ENCODE results near the gene MEGF11.
"Not testable (repeated sequence)": the region's sequence is repeated elsewhere in the genome, so short reads cannot be mapped to it uniquely, and the experiment has no call there.

MEGF11 gene

GRCh38 chr15:66269326-66270090 is 16.0 kb upstream of the MEGF11 start:
- Histone ChIP-seq H3K4me3 (ENCODE audit: low read depth in 1 of 2, low read length in 2 of 2) (no peak overlapping the region), H3K36me3 (ENCODE audit: insufficient read depth, low read length) (no peaks in the 10 kb centered on the region), H3K27ac (ENCODE audit: low read depth, low read length) (no peak overlapping the region), H3K27me3 (ENCODE audit: control insufficient read depth in 1 of 2, insufficient read depth in 2 of 2, low read length in 2 of 2) (no peaks in the 10 kb centered on the region), H3K9me3 (ENCODE audit: low read length) (no peaks in the 10 kb centered on the region), H3K9ac (ENCODE audit: low read length) (no peak overlapping the region), H3K4me1 (ENCODE audit: insufficient read depth, low read length) (no peaks in the 10 kb centered on the region)

GRCh38 chr15:66264859-66265513 is 11.4 kb upstream of the MEGF11 start:
- Histone ChIP-seq H3K27ac (ENCODE audit: low read depth, low read length) (no peak overlapping the region), H3K9ac (ENCODE audit: low read length) (no peak overlapping the region), H3K4me3 (ENCODE audit: low read depth in 1 of 2, low read length in 2 of 2) (no peak overlapping the region), H3K9me3 (ENCODE audit: low read length) (no peaks in the 10 kb centered on the region), H3K27me3 (ENCODE audit: control insufficient read depth in 1 of 2, insufficient read depth in 2 of 2, low read length in 2 of 2) (no peaks in the 10 kb centered on the region), H3K4me1 (ENCODE audit: insufficient read depth, low read length) (no peaks in the 10 kb centered on the region), H3K36me3 (ENCODE audit: insufficient read depth, low read length) (no peaks in the 10 kb centered on the region)

- H3K4me3 ChIP-seq (ENCODE audit: low read depth in 1 of 2, low read length in 2 of 2); H3K36me3 ChIP-seq (ENCODE audit: insufficient read depth, low read length); H3K9me3 ChIP-seq (ENCODE audit: low read length); H3K9ac ChIP-seq (ENCODE audit: low read length); H3K27ac ChIP-seq (ENCODE audit: low read depth, low read length); H3K27me3 ChIP-seq (ENCODE audit: control insufficient read depth in 1 of 2, insufficient read depth in 2 of 2, low read length in 2 of 2); H3K4me1 ChIP-seq (ENCODE audit: insufficient read depth, low read length): not testable (repeated sequence)
Measured at GRCh38 chr15:66262837-66263236, 9.3 kb upstream of the MEGF11 start.

- no peak overlapping the region for H3K9ac ChIP-seq (ENCODE audit: low read length)
- peaks cover 11 to 22% of the 10 kb centered on the region in 2 donors for H3K27me3 ChIP-seq (ENCODE audit: control insufficient read depth in 1 of 2, insufficient read depth in 2 of 2, low read length in 2 of 2)
- no peak overlapping the region for H3K4me3 ChIP-seq (ENCODE audit: low read depth in 1 of 2, low read length in 2 of 2)
- H3K36me3 ChIP-seq (ENCODE audit: insufficient read depth, low read length): no peaks in the 10 kb centered on the region
- H3K4me1 ChIP-seq (ENCODE audit: insufficient read depth, low read length): no peaks in the 10 kb centered on the region
- H3K9me3 ChIP-seq (ENCODE audit: low read length): no peaks in the 10 kb centered on the region
- no peak overlapping the region for H3K27ac ChIP-seq (ENCODE audit: low read depth, low read length)
Measured at GRCh38 chr15:66261056-66261455, 7.5 kb upstream of the MEGF11 start.

- no peaks in the 10 kb centered on the region for H3K9me3 ChIP-seq (ENCODE audit: low read length)
- H3K27me3 ChIP-seq (ENCODE audit: control insufficient read depth in 1 of 2, insufficient read depth in 2 of 2, low read length in 2 of 2): peaks cover 50 to 53% of the 10 kb centered on the region in 2 donors
- H3K9ac ChIP-seq (ENCODE audit: low read length): no peak overlapping the region
Measured at GRCh38 chr15:66256692-66257091, 3.1 kb upstream of the MEGF11 start.

GRCh38 chr15:66254951-66255676 is 1.6 kb upstream of the MEGF11 start:
- H3K27ac ChIP-seq (ENCODE audit: low read depth, low read length): no peak overlapping the region
- H3K4me1 ChIP-seq (ENCODE audit: insufficient read depth, low read length): peaks cover 8% of the 10 kb centered on the region
- H3K9ac ChIP-seq (ENCODE audit: low read length): no peak overlapping the region
- no peaks in the 10 kb centered on the region for H3K36me3 ChIP-seq (ENCODE audit: insufficient read depth, low read length)
- peaks cover 62 to 65% of the 10 kb centered on the region in 2 donors for H3K27me3 ChIP-seq (ENCODE audit: control insufficient read depth in 1 of 2, insufficient read depth in 2 of 2, low read length in 2 of 2)
- no peaks in the 10 kb centered on the region for H3K9me3 ChIP-seq (ENCODE audit: low read length)
- no peak overlapping the region for H3K4me3 ChIP-seq (ENCODE audit: low read depth in 1 of 2, low read length in 2 of 2)

More at GRCh38 chr15:66256692-66257091, 3.1 kb upstream of the MEGF11 start:
- Histone ChIP-seq H3K4me3 (ENCODE audit: low read depth in 1 of 2, low read length in 2 of 2) (no peak overlapping the region), H3K4me1 (ENCODE audit: insufficient read depth, low read length) (peaks cover 8% of the 10 kb centered on the region), H3K36me3 (ENCODE audit: insufficient read depth, low read length) (no peaks in the 10 kb centered on the region), H3K27ac (ENCODE audit: low read depth, low read length) (no peak overlapping the region)

- Histone ChIP-seq H3K4me1 (ENCODE audit: insufficient read depth, low read length) (peaks cover 8% of the 10 kb centered on the region), H3K27me3 (ENCODE audit: control insufficient read depth in 1 of 2, insufficient read depth in 2 of 2, low read length in 2 of 2) (peaks cover 65 to 70% of the 10 kb centered on the region in 2 donors), H3K27ac (ENCODE audit: low read depth, low read length) (no peak overlapping the region), H3K9me3 (ENCODE audit: low read length) (no peaks in the 10 kb centered on the region), H3K9ac (ENCODE audit: low read length) (no peak overlapping the region), H3K4me3 (ENCODE audit: low read depth in 1 of 2, low read length in 2 of 2) (peak overlapping the region; percentile 65 to 83), H3K36me3 (ENCODE audit: insufficient read depth, low read length) (no peaks in the 10 kb centered on the region)
Measured at GRCh38 chr15:66254089-66254950, 770 bp upstream of the MEGF11 start.

GRCh38 chr15:66252685-66253417 is 699 bp downstream of the MEGF11 start:
- Histone ChIP-seq H3K4me1 (ENCODE audit: insufficient read depth, low read length) (peaks cover 8% of the 10 kb centered on the region), H3K4me3 (ENCODE audit: low read depth in 1 of 2, low read length in 2 of 2) (peak overlapping the region; percentile 65 to 83), H3K36me3 (ENCODE audit: insufficient read depth, low read length) (no peaks in the 10 kb centered on the region), H3K27me3 (ENCODE audit: control insufficient read depth in 1 of 2, insufficient read depth in 2 of 2, low read length in 2 of 2) (peaks cover 59 to 70% of the 10 kb centered on the region in 2 donors), H3K27ac (ENCODE audit: low read depth, low read length) (no peak overlapping the region), H3K9ac (ENCODE audit: low read length) (no peak overlapping the region), H3K9me3 (ENCODE audit: low read length) (no peaks in the 10 kb centered on the region)

GRCh38 chr15:66251790-66252684 is 1.5 kb downstream of the MEGF11 start:
- Histone ChIP-seq H3K27ac (ENCODE audit: low read depth, low read length) (no peak overlapping the region), H3K4me1 (ENCODE audit: insufficient read depth, low read length) (peaks cover 8% of the 10 kb centered on the region), H3K27me3 (ENCODE audit: control insufficient read depth in 1 of 2, insufficient read depth in 2 of 2, low read length in 2 of 2) (peaks cover 52 to 69% of the 10 kb centered on the region in 2 donors), H3K9me3 (ENCODE audit: low read length) (no peaks in the 10 kb centered on the region), H3K9ac (ENCODE audit: low read length) (no peak overlapping the region), H3K36me3 (ENCODE audit: insufficient read depth, low read length) (no peaks in the 10 kb centered on the region), H3K4me3 (ENCODE audit: low read depth in 1 of 2, low read length in 2 of 2) (peak overlapping the region; percentile 65 to 83)

All from muscle layer of colon (tissue), 2 donors.